GM12878 (cell line): ENCODE measurements around the gene PSMC3. TPM values are rescaled to one million over a fixed set of nuclear protein-coding genes. Genes with fewer than 3 reads are reported as not detected.
A peak's percentile ranks its signal among the peaks of the same experiment; 100 is the strongest.

Experiments
- ATAC-seq: fragments of 200-7000 bp; cut with Tn5 transposase; 3 replicates; pipeline ENCODE4 v1.9.1; 2020; ENCODE audit warnings: mild to moderate bottlenecking, moderate library complexity
- BruUV-seq: library from RNA; stranded (reverse); fragments of 400-500 nt; replicated peaks from 2 replicates; lab custom pipeline; 2021; lab: Mats Ljungman, UMichigan
- CTCF ChIA-PET: fragments of 300-600 bp; sonication (Branson Sonifier 250); formaldehyde crosslinking; extraction: SDS; loops from one replicate; lab custom pipeline; 2021; ENCODE audit warnings: inconsistent platforms; lab: Yijun Ruan, JAX
- POLR2A ChIA-PET: fragments of 350-600 bp; formaldehyde crosslinking; extraction: SDS; loops from one replicate; lab custom pipeline; 2021; ENCODE audit warnings: inconsistent platforms; lab: Charles Lee
- RAD21 ChIA-PET: fragments of 300-600 bp; sonication (Branson Sonifier 250); formaldehyde crosslinking; loops from one replicate; lab custom pipeline; 2023; ENCODE audit warnings: antibody characterized with exemption; ENCODE audit not compliant: unreplicated experiment; lab: Charles Lee
- SMC1A ChIA-PET: fragments of 300-600 bp; sonication (Branson Sonifier 250); formaldehyde crosslinking; loops from one replicate; lab custom pipeline; 2023; ENCODE audit not compliant: unreplicated experiment, uncharacterized antibody; lab: Charles Lee
- DNase-seq: peaks from one replicate; pipeline ENCODE4 v3.0.0-alpha.2; 2011; ENCODE audit warnings: low read depth, low spot score
- FAIRE-seq: peaks from 3 replicates; lab custom pipeline; 2011; peaks lifted over from hg19 to GRCh38; lab: Jason Lieb, UNC
- H2AFZ ChIP-seq: 2 replicates; pipeline ENCODE4 v1.6.0; 2011; ENCODE audit warnings: low read depth, low read length, control low read depth; ENCODE audit not compliant: control insufficient read depth
- H3K27ac ChIP-seq: 2 replicates; pipeline ENCODE4 v1.5.1; 2011; ENCODE audit warnings: control low read depth; ENCODE audit not compliant: control insufficient read depth, insufficient read depth
- H3K27me3 ChIP-seq, 2 experiments: replicated peaks in 1 of 2; 2 replicates each; pipeline versions ENCODE4 v1.6.0 to v1.6.1; 2011; ENCODE audit warnings: low read length in 1 of 2; ENCODE audit not compliant: control insufficient read depth in 2 of 2, insufficient read depth in 2 of 2
- H3K36me3 ChIP-seq, 2 experiments: 2 replicates each; pipeline ENCODE4 v1.5.1; 2011; ENCODE audit warnings: low read length in 1 of 2; ENCODE audit not compliant: control insufficient read depth in 2 of 2, insufficient read depth in 2 of 2
- H3K4me1 ChIP-seq: 2 replicates; pipeline ENCODE4 v1.6.1; 2011; ENCODE audit warnings: mild to moderate bottlenecking, low read length, moderate library complexity, mixed read lengths; ENCODE audit not compliant: control insufficient read depth, insufficient read depth
- H3K4me2 ChIP-seq: 2 replicates; pipeline ENCODE4 v1.6.0; 2011; ENCODE audit warnings: control low read depth; ENCODE audit not compliant: control insufficient read depth, insufficient read depth
- H3K4me3 ChIP-seq: fragments of 200-600 bp; sonication (generic); 2 replicates; pipeline ENCODE4 v1.5.1; 2016
- H3K79me2 ChIP-seq: 2 replicates; pipeline ENCODE4 v1.6.0; 2011; ENCODE audit warnings: low read length; ENCODE audit not compliant: control insufficient read depth, insufficient read depth
- H3K9ac ChIP-seq: 2 replicates; pipeline ENCODE4 v1.8.0; 2011; ENCODE audit warnings: low read length, control low read depth, mixed read lengths; ENCODE audit not compliant: control insufficient read depth, insufficient read depth
- H3K9me3 ChIP-seq: replicated peaks from 3 replicates; pipeline ENCODE4 v1.5.1; 2011; ENCODE audit warnings: mild to moderate bottlenecking, low read length; ENCODE audit not compliant: control insufficient read depth, insufficient read depth
- H4K20me1 ChIP-seq: 2 replicates; pipeline ENCODE4 v1.6.0; 2011; ENCODE audit not compliant: control insufficient read depth, insufficient read depth
- DPF2 ChIP-seq: fragments of 450-650 bp; IDR thresholded peaks from 2 replicates; pipeline ENCODE4 v1.6.1; 2017; ENCODE audit warnings: mild to moderate bottlenecking
- ESRRA ChIP-seq: IDR thresholded peaks from 2 replicates; pipeline ENCODE4 v1.6.1; 2012; ENCODE audit warnings: mild to moderate bottlenecking, low read length, improper control_type of control experiment
- ETV6 ChIP-seq, 2 experiments: fragments of 450-650 bp in 1 of 2; IDR thresholded peaks in 1 of 2; conservative IDR thresholded peaks in 1 of 2; 2 replicates each; pipeline ENCODE4 v1.6.1; 2014; ENCODE audit warnings: antibody characterized with exemption in 1 of 2, borderline replicate concordance in 1 of 2, low read depth in 1 of 2, mild to moderate bottlenecking in 1 of 2, moderate library complexity in 1 of 2
- HDGF ChIP-seq: fragments of 450-650 bp; IDR thresholded peaks from 2 replicates; pipeline ENCODE4 v1.6.1; 2016; ENCODE audit warnings: antibody characterized with exemption
- MEF2B ChIP-seq: fragments of 450-650 bp; IDR thresholded peaks from 2 replicates; pipeline ENCODE4 v1.6.1; 2018; ENCODE audit warnings: mild to moderate bottlenecking, moderate library complexity; ENCODE audit not compliant: partially characterized antibody, poor library complexity, severe bottlenecking
- MLLT1 ChIP-seq: fragments of 450-650 bp; IDR thresholded peaks from 2 replicates; pipeline ENCODE4 v1.6.1; 2016; ENCODE audit warnings: mild to moderate bottlenecking
- SIX5 ChIP-seq: IDR thresholded peaks from 2 replicates; pipeline ENCODE4 v1.6.1; 2011; ENCODE audit warnings: mild to moderate bottlenecking, low read depth, low read length, moderate library complexity; ENCODE audit not compliant: severe bottlenecking
- ZSCAN29 ChIP-seq: fragments of 450-650 bp; IDR thresholded peaks from 2 replicates; pipeline ENCODE4 v1.6.1; 2017; ENCODE audit warnings: mild to moderate bottlenecking, moderate library complexity
- WGBS: methylation state at CpG from one replicate; pipeline ENCODE4 v1.1.6; 2016; ENCODE audit warnings: low lambda C conversion rate; ENCODE audit not compliant: insufficient replicate concordance, insufficient coverage; ENCODE audit errors: missing lambda C conversion rate; 5-methylcytosine and 5-hydroxymethylcytosine counted together
- in situ Hi-C: fragments of 300-500 bp; cut with MboI; formaldehyde crosslinking; loops from 9 replicates; pipeline ENCODE4 v1.14.3; 2018; ENCODE audit warnings: mixed read lengths
- intact Hi-C: fragments of 100-400 bp; cut with micrococcal nuclease; formaldehyde crosslinking; loops from one replicate; pipeline ENCODE4 v1.14.2; 2022; ENCODE audit not compliant: unreplicated experiment
- polyA plus RNA-seq, 11 experiments: library from polyadenylated mRNA; depleted of rRNA in 4 of 11; unstranded in 6 of 11; stranded (reverse) in 5 of 11; fragments of >200 nt; fragmentation: Nextera tagmentation in 4 of 11; fragmentation: Illumina TruSeq in 1 of 11; extraction: Ambion mirVana in 4 of 11; extraction: Trizol in 1 of 11; gene quantifications; 1 replicate in 1 of 11; 2 replicates in 10 of 11; pipeline versions ENCODE4 v1.2.1 to v1.2.3, GENCODE V29; 2011 to 2016; ENCODE audit warnings: inconsistent platforms in 2 of 11, missing spikeins in 2 of 11, low read depth in 1 of 11
- total RNA-seq, 4 experiments: library from RNA; depleted of rRNA in 3 of 4; stranded (reverse); fragments of >200 nt in 3 of 4; fragmentation: Illumina TruSeq in 1 of 4; extraction: Trizol in 1 of 4; gene quantifications; 2 replicates each; pipeline versions ENCODE4 v1.2.1 to v1.2.3, GENCODE V29; 2013 to 2021

Gene PSMC3
- total and polyA plus RNA-seq, 10 of the 15 experiments (the other 5 are each of a cell fraction or from before 2014, with no cell fraction given), result 39.5 to 289 (median 155) TPM

GRCh38 chr11:47379317-47379716 lies 46.9 kb downstream of the PSMC3 start:
- Histone ChIP-seq H2AFZ (no peak overlapping the region), H3K79me2 (peaks cover 36% of the 10 kb centered on the region), H3K4me3 (no peak overlapping the region), H3K4me2 (peak overlapping the region; percentile 89), H4K20me1 (no peaks in the 10 kb centered on the region)
- BruUV-seq, result no TSS peak
- SMC1A ChIA-PET, result interaction anchor here (1.2 to 3.7 kb wide), 4 partner anchors 9 to 28 kb away, joined by 4 to 36 read pairs (median 13); no protein-coding TSS in a partner anchor
- ATAC-seq, result no peak
- no peak for TF ChIP-seq ZSCAN29
- peak; percentile 66; the same call in 1 of the 2 replicates for TF ChIP-seq MLLT1
- no peak for TF ChIP-seq SIX5
- no peak for TF ChIP-seq ETV6 (conservative IDR thresholded peaks at IDR 0.05 in 1 of 2, IDR thresholded peaks at IDR 0.05 in 1 of 2; ENCODE audit: borderline replicate concordance in 1 of 2, low read depth in 1 of 2)
- TF ChIP-seq HDGF, result peak; percentile 82
- no peak for TF ChIP-seq ESRRA
- TF ChIP-seq DPF2, result no peak
- no peak for TF ChIP-seq MEF2B
- TF ChIP-seq, all 136 proteins: peak for 2
- DNase-seq (no peak), FAIRE-seq (no peak)
- POLR2A ChIA-PET, result interaction anchor here (0.6 to 5.0 kb wide), 5 partner anchors 12 to 785 kb away, joined by 3 to 94 read pairs (median 4); no protein-coding TSS in a partner anchor
- RAD21 ChIA-PET, result interaction anchor here (0.5 to 3.4 kb wide), 5 partner anchors 11 to 36 kb away, joined by 3 to 31 read pairs (median 5); no protein-coding TSS in a partner anchor
- peak overlapping the region; percentile 93 for H3K27ac ChIP-seq
- H3K27me3 ChIP-seq, result no peaks in the 10 kb centered on the region
- intact Hi-C loops (loop anchor here (5.0 to 10.0 kb wide), 3 partner anchors 73 to 475 kb away; partner anchors contain the start of gene FNBP4), in situ Hi-C loops (no loop called here)
- H3K9me3 ChIP-seq, result no peaks in the 10 kb centered on the region
- CTCF ChIA-PET, result interaction anchor here (0.6 to 4.1 kb wide), 6 partner anchors 12 to 992 kb away, joined by 3 to 20 read pairs (median 8); partner anchors contain the start of gene SLC39A13
- WGBS, result 98% methylated on average over 2 of the region's 2 CpGs
- peaks cover 19% of the 10 kb centered on the region for H3K4me1 ChIP-seq
- peaks cover 2 to 3% of the 10 kb centered on the region in 2 experiments; a peak in 3 of 4 replicates for H3K36me3 ChIP-seq
- peak overlapping the region; percentile 85; the same call in 1 of the 2 replicates for H3K9ac ChIP-seq
